GM21786 (cell line): Measurements from ENCODE around the gene PTPRE.

Experiments used
- ATAC-seq: cut with Tn5 transposase; IDR thresholded peaks from one replicate; pipeline ENCODE4 v1.9.1; 2021; ENCODE audit not compliant: unreplicated experiment

PTPRE gene

DNA sequence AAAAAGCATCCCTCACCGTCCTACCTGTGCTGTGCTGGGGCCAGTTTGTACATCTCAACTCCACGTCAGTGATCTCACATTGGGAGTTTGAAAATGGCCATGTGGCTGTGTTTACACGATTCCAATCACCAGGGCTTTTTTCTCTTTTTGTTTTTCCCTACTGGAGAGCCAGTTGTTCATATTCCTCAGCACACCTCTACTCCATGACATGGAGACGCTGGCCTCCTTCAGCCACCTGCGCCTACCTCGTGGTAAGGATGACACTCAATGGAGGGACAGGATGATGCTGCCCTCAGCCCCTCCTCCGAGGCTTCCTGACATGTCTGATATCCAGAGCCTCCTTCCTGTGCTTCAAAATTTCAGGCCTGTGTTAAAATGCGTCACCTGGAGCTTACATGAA, 24.5 kb upstream of the PTPRE start:
- no peak for ATAC-seq

DNA sequence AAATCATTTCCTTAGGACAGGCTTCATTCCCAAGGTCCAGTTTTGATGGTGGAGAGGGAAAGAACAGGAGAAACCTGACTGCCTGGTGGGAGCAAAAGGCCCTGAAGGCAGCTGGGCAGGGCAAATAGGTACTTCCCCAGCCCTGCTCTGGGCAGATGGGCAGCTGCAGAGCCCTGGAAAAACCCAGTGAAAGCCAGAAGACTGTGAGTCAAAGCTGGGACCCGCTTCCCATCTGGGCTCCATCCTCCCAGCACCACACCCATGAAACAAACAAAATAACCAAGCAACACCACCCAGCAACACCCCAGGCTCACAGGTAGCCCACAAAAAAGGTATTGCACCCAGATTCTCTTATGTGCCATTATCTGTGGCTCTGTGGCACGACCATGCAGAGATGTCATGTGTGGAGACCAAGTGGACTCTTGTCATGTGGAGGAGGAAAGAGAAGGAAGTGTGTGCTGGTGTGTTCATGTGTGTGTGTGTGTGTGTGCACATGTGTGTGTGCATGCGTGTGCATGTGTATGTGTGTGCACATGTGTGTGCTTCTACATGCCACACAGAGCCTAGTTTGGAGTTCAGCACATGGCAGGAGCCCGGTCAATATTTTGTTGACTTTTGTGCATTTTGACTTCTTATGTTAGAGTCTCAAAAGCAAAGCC, 24.0 kb upstream of the PTPRE start:
- no peak for ATAC-seq

GRCh38 chr10:127883516-127883915, 23.4 kb upstream of the PTPRE start:
- ATAC-seq: no peak

DNA sequence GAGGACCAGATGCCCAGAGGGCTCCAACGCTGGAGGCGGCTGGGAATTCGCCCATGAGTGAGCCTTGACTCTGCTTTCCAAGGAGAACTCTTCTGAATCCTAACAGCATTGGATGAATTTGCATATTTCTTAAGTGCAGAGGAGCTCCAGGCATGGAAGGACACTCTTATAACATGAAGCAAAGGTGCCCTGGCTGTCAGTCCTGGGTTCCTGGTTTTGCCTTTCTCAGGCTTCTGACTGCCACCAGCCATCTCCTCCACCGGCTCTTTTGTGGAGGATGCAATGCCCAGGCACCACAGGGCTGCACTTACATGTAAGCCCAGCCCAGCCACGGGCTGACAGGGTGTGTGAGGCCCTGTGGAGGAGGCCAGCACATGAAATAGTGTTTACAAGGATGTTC, 22.4 kb upstream of the PTPRE start:
- no peak for ATAC-seq

GRCh38 chr10:127886371-127887051, 20.4 kb upstream of the PTPRE start:
- ATAC-seq: no peak

- ATAC-seq: no peak
Measured at GRCh38 chr10:127887541-127888415, 19.1 kb upstream of the PTPRE start.

- ATAC-seq: no peak
Measured at GRCh38 chr10:127888521-127889312, 18.2 kb upstream of the PTPRE start.

GRCh38 chr10:127889605-127890195, 17.2 kb upstream of the PTPRE start:
- ATAC-seq: no peak

DNA sequence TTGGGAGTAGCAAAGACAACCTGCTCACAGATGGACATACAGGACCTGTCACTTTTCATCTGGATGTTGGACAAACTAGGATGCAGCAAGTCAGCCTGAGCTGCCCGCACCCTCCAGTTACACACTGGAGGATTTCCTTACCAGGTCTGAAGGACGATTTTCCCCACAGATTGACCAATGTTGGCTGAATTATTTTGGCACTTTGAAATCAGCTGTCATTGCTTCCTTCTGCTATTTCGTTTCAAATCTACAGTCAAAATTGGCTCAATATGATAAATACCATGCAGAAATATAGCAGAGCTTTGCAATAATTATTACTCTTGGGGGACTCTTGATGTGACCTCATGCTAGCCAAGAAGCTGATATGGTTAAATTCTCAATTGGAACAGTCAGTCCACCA, 16.7 kb upstream of the PTPRE start:
- ATAC-seq: no peak

DNA sequence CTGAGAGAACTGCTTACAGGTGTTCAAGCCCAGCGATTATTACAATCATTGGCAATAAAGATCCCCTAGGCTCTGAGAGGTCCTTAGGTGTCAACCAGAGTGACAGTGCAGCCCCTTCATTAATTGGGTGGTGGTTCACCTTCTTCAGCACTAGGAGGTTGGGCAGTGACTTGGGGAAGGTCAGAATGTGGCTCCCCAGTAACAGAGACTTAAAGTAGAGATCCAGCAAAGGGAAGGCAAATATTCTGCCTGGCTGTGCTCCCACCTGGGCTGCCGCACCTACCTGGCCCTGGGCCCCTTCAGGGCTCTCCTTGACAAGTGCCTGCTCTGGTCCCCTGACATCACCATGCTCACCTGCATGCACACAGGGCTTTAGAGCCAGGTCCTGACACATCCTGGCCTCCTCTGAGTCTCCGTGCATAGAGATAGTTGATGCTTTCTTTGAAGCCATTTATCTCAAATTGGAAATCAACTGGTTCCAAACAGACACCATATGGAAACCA, 16.0 kb upstream of the PTPRE start:
- no peak for ATAC-seq

DNA sequence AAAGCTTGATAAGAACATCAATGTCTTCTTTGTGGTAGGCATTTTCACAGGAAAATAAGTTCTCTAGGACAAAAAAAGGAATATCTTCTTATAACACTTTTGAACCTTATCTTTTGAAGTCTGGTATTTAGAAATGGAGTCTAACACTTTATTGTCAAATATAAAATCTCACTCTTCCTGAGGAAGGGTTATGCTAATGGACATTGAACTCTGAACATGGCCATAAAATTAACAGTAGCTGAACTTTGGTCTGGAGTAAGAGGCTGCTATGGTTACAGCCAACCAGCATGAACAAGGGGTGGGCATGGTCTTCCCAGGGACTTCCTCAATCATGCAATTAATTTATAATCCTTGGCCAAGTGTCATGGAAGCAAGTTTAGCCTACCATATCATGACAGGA, 14.2 kb upstream of the PTPRE start, which contains the start of gene CLRN3:
Gene CLRN3, minus strand, starts transcription at position 199 of the 400 bp plus-strand sequence. Its CDS starts 157 bp downstream, at position 42.
- no peak for ATAC-seq

GRCh38 chr10:127894146-127894545, 12.8 kb upstream of the PTPRE start:
- ATAC-seq: no peak

DNA sequence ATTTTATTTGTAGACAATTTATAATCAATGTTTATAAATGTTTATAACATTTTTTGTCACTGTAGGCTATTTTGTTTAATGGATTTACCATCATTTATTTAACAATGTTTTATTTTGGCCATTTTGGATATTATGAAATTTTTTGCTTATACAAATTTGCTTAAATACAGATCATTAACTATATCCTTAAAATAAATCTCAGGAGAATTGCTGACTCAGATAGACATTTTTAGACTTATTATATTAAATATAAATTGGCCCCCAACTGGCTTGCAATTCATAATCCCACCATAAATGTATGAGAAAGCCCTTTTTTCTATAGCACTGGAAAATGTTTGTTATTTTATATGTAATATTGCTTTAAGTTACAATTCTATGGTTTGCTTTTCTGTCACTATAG, 10.3 kb upstream of the PTPRE start:
- ATAC-seq: no peak

GRCh38 chr10:127897177-127897576, 9.7 kb upstream of the PTPRE start:
- ATAC-seq: no peak

GRCh38 chr10:127899766-127900387, 7.0 kb upstream of the PTPRE start:
- no peak for ATAC-seq

DNA sequence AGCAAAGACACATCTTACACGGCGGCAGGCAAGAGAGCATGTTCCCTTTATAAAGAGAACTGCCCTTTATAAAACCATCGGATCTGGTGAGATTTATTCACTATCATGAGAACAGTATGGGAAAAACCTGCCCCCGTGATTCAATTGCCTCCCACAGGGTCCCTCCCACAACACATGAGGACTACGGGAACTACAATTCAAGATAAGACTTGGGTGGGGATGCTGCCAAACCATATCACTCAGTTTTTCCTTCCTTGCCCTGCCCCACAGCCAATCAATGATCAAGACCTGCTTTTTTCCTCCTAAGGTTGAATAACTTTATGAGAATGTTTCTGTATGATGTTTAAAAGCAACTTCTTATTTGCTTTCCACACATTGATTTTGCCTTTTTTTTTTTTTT, 3.1 kb upstream of the PTPRE start:
- ATAC-seq: no peak

DNA sequence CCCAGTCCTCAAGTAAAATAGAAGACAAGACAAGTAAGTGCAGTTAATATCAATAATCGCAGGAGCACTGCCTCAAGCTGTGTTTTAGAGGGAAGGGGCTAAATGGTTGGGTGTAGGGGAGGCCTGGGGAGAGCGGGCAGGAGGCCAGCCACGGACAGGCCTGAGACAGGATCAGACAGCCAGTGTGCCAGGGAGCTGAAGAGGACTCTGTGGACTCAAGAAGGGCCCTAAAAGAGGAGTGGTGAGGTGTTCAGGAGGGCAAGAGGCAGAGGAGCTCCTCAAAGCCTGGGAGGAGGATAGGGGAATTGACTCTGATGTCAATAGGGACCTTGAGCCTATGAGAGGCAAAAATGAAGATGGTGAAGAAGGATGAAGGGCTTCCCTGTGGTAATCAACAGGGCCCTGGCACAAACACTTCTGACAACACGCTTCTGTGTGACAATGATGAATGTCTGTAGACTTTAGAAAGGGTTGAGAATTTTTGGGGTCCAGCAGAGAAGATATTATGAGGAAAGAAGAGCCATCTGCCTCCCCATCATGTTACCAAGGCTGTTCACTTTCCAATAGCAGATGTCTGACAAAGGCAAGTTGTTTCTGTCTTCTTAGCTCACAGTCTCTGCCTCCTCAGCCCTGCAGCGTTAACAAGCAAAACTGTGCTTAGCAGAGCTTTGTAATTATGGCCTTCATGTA, 2.4 kb upstream of the PTPRE start:
- ATAC-seq: no peak

- ATAC-seq: no peak
Measured at GRCh38 chr10:127905001-127905847, 1.7 kb upstream of the PTPRE start.
